GM12891 (cell line): ENCODE data around the gene ANKRD10.

ENCODE experiments used
- POLR2A ChIP-seq: IDR thresholded peaks from 2 replicates; pipeline ENCODE4 v1.6.1; 2011; ENCODE audit warnings: low read depth, low read length, control low read depth
- POLR2AphosphoS5 ChIP-seq: IDR thresholded peaks from 2 replicates; pipeline ENCODE4 v1.6.1; 2011; ENCODE audit warnings: low read depth, low read length, control low read depth
- SPI1 ChIP-seq: IDR thresholded peaks from 2 replicates; pipeline ENCODE4 v1.6.1; 2011; ENCODE audit warnings: low read depth, low read length, control low read depth
- TAF1 ChIP-seq: IDR thresholded peaks from 2 replicates; pipeline ENCODE4 v1.6.1; 2011; ENCODE audit warnings: low read depth, low read length, control low read depth

GRCh38 chr13:110831437-110832204, 83.2 kb downstream of the ANKRD10 start:
- TF ChIP-seq POLR2A: no peak
- TF ChIP-seq POLR2AphosphoS5: no peak
- no peak for TF ChIP-seq TAF1
- no peak for TF ChIP-seq SPI1
